Measurements from ENCODE around the gene TRIML1. TPM values are rescaled to one million over a fixed set of nuclear protein-coding genes. Genes with fewer than 3 reads are reported as not detected.

Gene TRIML1
- total and polyA plus RNA-seq, 9 of the 15 experiments (the other 6 are each of a cell fraction or from before 2014, with no cell fraction given): 0.10 TPM; not detected in 8

- POLR2A ChIA-PET: no interaction called here
- DNase-seq (ENCODE audit: extremely low read depth in 1 of 4, low spot score in 3 of 4): no peak
- H3K9me3 ChIP-seq (replicated peaks; ENCODE audit: control insufficient read depth, insufficient read depth, low read depth, low read length): no peaks in the 10 kb centered on the region
- 0% methylated on average over 2 of the region's 3 CpGs for WGBS (ENCODE audit: insufficient coverage, low coverage, missing lambda C conversion rate)
- TF ChIP-seq FOXP1 (CRISPR knock-in tag; IDR thresholded peaks at IDR 0.05) (no peak), ELK1 (CRISPR knock-in tag; IDR thresholded peaks at IDR 0.05) (no peak), E2F3 (CRISPR knock-in tag; IDR thresholded peaks at IDR 0.05) (no peak), KLF13 (tag; IDR thresholded peaks at IDR 0.05; ENCODE audit: borderline replicate concordance, low read depth) (no peak), SMAD2 (IDR thresholded peaks at IDR 0.05; ENCODE audit: low read depth, low read length) (no peak), ZSCAN32 (CRISPR knock-in tag; IDR thresholded peaks at IDR 0.05) (no peak), ZNF655 (CRISPR knock-in tag; IDR thresholded peaks at IDR 0.05) (no peak), NFYB (IDR thresholded peaks at IDR 0.05; ENCODE audit: extremely low read depth, insufficient read length) (no peak), SMAD3 (CRISPR knock-in tag; conservative IDR thresholded peaks at IDR 0.05) (no peak), LARP7 (IDR thresholded peaks at IDR 0.05) (no peak), CBFB (CRISPR knock-in tag; IDR thresholded peaks at IDR 0.05) (no peak), ZBTB40 (IDR thresholded peaks at IDR 0.05) (no peak), ZBTB40 (CRISPR knock-in tag; IDR thresholded peaks at IDR 0.05) (no peak)
- H3K4me2 ChIP-seq (ENCODE audit: insufficient read depth, low read length): no peak overlapping the region
- in situ Hi-C loops (cut with MboI) (no loop called here), intact Hi-C loops (cut with micrococcal nuclease) (no loop called here)
- BruUV-seq (replicated peaks): no TSS peak
- ATAC-seq: no peak
- no peaks in the 10 kb centered on the region for H3K79me2 ChIP-seq (ENCODE audit: control insufficient read depth, insufficient read depth, low read length)
- no peaks in the 10 kb centered on the region for H3K9me1 ChIP-seq (ENCODE audit: control insufficient read depth, insufficient read depth, low read length)
- H3K9ac ChIP-seq (ENCODE audit: insufficient read depth in 1 of 2, low read depth in 2 of 2, low read length in 2 of 2): no peak overlapping the region
- no peaks in the 10 kb centered on the region for H4K20me1 ChIP-seq (replicated peaks; ENCODE audit: control insufficient read depth, insufficient read depth, low read length)
- no peak overlapping the region for H3K4me3 ChIP-seq
- no peak for FAIRE-seq
- H3K27me3 ChIP-seq (ENCODE audit: control insufficient read depth in 2 of 2, insufficient read depth in 2 of 2, low read length in 2 of 2): peaks cover 0 to 17% of the 10 kb centered on the region in 2 experiments; a peak in 2 of 5 replicates
- CTCF ChIA-PET (ENCODE audit: low intra/inter-chr PET ratio): no interaction called here
- H3K27ac ChIP-seq (ENCODE audit: extremely low read depth, low read depth, low read length): no peak overlapping the region
- H3K4me1 ChIP-seq (replicated peaks in 1 of 2; ENCODE audit: control insufficient read depth in 2 of 2, insufficient read depth in 2 of 2, low read length in 2 of 2): peaks cover 0 to 6% of the 10 kb centered on the region in 2 experiments; a peak in 2 of 5 replicates
- no peaks in the 10 kb centered on the region for H3K36me3 ChIP-seq (ENCODE audit: control insufficient read depth, insufficient read depth, low read length)
- no peak overlapping the region for H2AFZ ChIP-seq (ENCODE audit: low read depth, low read length)
Observed at GRCh38 chr4:188110036-188110435, 29.2 kb upstream of the TRIML1 start.
